Liver (tissue), 3 donors: ENCODE results near the gene SMCO4.

ENCODE experiments used
- CTCF ChIP-seq: fragments of 150-350 bp; IDR thresholded peaks from 2 replicates; pipeline ENCODE4 v1.5.1; 2017; ENCODE audit warnings: improper control_type of control experiment, low read depth, low read length; ENCODE audit not compliant: missing input control
- EGR1 ChIP-seq, 2 donors: IDR thresholded peaks; 2 replicates each; pipeline ENCODE4 v1.6.1; 2016 to 2018; ENCODE audit warnings: antibody characterized with exemption in 2 of 2, low read depth in 2 of 2
- GABPA ChIP-seq, 2 donors: IDR thresholded peaks in 1 of 2; conservative IDR thresholded peaks in 1 of 2; 2 replicates each; pipeline ENCODE4 v1.6.1; 2016; ENCODE audit warnings: antibody characterized with exemption in 2 of 2, mild to moderate bottlenecking in 1 of 2, moderate library complexity in 1 of 2
- RAD21 ChIP-seq, 2 donors: IDR thresholded peaks; 2 replicates each; pipeline ENCODE4 v1.6.1; 2016; ENCODE audit warnings: antibody characterized with exemption in 2 of 2, mild to moderate bottlenecking in 2 of 2
- REST ChIP-seq: IDR thresholded peaks from 2 replicates; pipeline ENCODE4 v1.6.1; 2016; ENCODE audit warnings: antibody characterized with exemption, mild to moderate bottlenecking
- TAF1 ChIP-seq: conservative IDR thresholded peaks from 2 replicates; pipeline ENCODE4 v1.6.1; 2016; ENCODE audit warnings: antibody characterized with exemption, mild to moderate bottlenecking
- YY1 ChIP-seq: IDR thresholded peaks from 2 replicates; pipeline ENCODE4 v1.6.1; 2016; ENCODE audit warnings: antibody characterized with exemption, mild to moderate bottlenecking
- ZBTB33 ChIP-seq: IDR thresholded peaks from 2 replicates; pipeline ENCODE4 v1.6.1; 2016; ENCODE audit warnings: antibody characterized with exemption
- donor health status: healthy.
- donor health status: healthy.

- TF ChIP-seq CTCF = no peak
- TF ChIP-seq GABPA (IDR thresholded peaks at IDR 0.05 in 1 of 2, conservative IDR thresholded peaks at IDR 0.05 in 1 of 2) = no peak
- TF ChIP-seq RAD21 (IDR thresholded peaks at IDR 0.05) = no peak
- no peak for TF ChIP-seq YY1
- no peak for TF ChIP-seq REST
- no peak for TF ChIP-seq EGR1 (IDR thresholded peaks at IDR 0.05; ENCODE audit: low read depth in 2 of 2)
- no peak for TF ChIP-seq ZBTB33
- no peak for TF ChIP-seq TAF1
Observed at GRCh38 chr11:93497596-93497995, 45.6 kb downstream of the SMCO4 start.
